Testis (tissue), 3 donors: ENCODE measurements around the gene BMPR1B. TPM values are rescaled to one million over a fixed set of nuclear protein-coding genes. Genes with fewer than 3 reads are reported as not detected.
A peak's percentile ranks its signal among the peaks of the same experiment; 100 is the strongest.

Experiments used
- DNase-seq: peaks from one replicate; pipeline ENCODE4 v3.0.0-alpha.2; 2019
- H3K27ac ChIP-seq, 2 donors: fragments of 200-600 bp; sonication (generic); one replicate each; pipeline ENCODE4 v1.5.1; 2019
- H3K27me3 ChIP-seq: fragments of 200-600 bp; sonication (generic); one replicate; pipeline ENCODE4 v1.5.1; 2019
- H3K36me3 ChIP-seq: fragments of 200-600 bp; sonication (generic); one replicate; pipeline ENCODE4 v1.5.1; 2017; ENCODE audit warnings: low read depth; ENCODE audit errors: missing control alignments
- H3K4me1 ChIP-seq: fragments of 200-600 bp; sonication (generic); one replicate; pipeline ENCODE4 v1.5.1; 2019
- H3K4me3 ChIP-seq, 2 donors: fragments of 200-600 bp; sonication (generic); one replicate each; pipeline ENCODE4 v1.5.1; 2017 to 2019
- H3K9me3 ChIP-seq: fragments of 200-600 bp; sonication (generic); one replicate; pipeline ENCODE4 v1.5.1; 2017
- POLR2A ChIP-seq: fragments of 450-650 bp; IDR thresholded peaks from one replicate; pipeline ENCODE4 v1.6.1; 2017; ENCODE audit warnings: antibody characterized with exemption, mild to moderate bottlenecking, moderate library complexity
- WGBS, 2 donors: methylation state at CpG; one replicate each; pipeline ENCODE4 v1.1.5; 2018; 5-methylcytosine and 5-hydroxymethylcytosine counted together
- intact Hi-C: fragments of 100-400 bp; cut with DNase I; formaldehyde crosslinking; loops from one replicate; pipeline ENCODE4 v1.15.1; 2023; ENCODE audit warnings: low total_unique reads
- polyA plus RNA-seq: library from polyadenylated mRNA; stranded (reverse); fragments of 350-450 nt; fragmentation: Illumina TruSeq; extraction: RNeasy Lipid Tissue Mini Kit (QIAGEN cat#74804); gene quantifications from one replicate; pipeline ENCODE4 v1.2.3, GENCODE V29; 2014; ENCODE audit warnings: low read depth, low replicate concordance; ENCODE audit not compliant: insufficient read depth
- total RNA-seq, 2 donors: library from RNA; depleted of rRNA; stranded (reverse); fragments of >200 nt; gene quantifications; one replicate each; pipeline ENCODE4 v1.2.3, GENCODE V29; 2016
- TF ChIP-seq, protein P1 (sequence below), 3 experiments: fragments of 450-650 bp in 2 of 3; fragments of 200-600 bp in 1 of 3; sonication (generic) in 1 of 3; IDR thresholded peaks; one replicate each; pipeline ENCODE4 v1.5.1; 2016 to 2019; ENCODE audit warnings: antibody characterized with exemption in 3 of 3, mild to moderate bottlenecking in 2 of 3, moderate library complexity in 1 of 3

BMPR1B gene
- total and polyA plus RNA-seq, 3 donors from 2014 or later: 7.5 to 13.0 (median 9.1) TPM

DNA sequence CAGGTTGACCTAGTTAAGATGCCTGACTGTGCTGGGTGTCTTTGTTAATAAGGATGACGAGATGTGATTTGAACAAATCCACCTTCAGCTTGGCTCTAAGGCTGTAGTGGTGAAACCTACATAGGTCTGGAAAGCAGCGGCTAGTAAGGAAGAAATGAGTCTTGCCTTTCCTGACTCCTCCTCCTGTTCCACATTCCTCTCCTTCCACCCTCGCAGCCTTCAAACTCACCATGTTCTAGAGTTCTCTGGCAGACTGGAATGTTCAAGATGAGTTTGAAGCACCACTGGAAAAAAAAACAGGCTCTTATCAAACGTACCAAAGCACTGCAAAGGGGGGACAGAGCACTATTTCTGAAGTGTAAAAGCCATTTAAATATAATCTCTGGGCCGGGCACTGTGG is 395.4 kb downstream of the BMPR1B start:
- Histone ChIP-seq H3K4me3 (no peak overlapping the region), H3K9me3 (no peaks in the 10 kb centered on the region), H3K36me3 (no peaks in the 10 kb centered on the region), H3K27ac (no peak overlapping the region), H3K27me3 (no peaks in the 10 kb centered on the region), H3K4me1 (no peaks in the 10 kb centered on the region)
- no peak for DNase-seq
- WGBS, 2 donors: 67 to 72% methylated on average over 5 of the region's 5 CpGs
- TF ChIP-seq, protein P1, sequence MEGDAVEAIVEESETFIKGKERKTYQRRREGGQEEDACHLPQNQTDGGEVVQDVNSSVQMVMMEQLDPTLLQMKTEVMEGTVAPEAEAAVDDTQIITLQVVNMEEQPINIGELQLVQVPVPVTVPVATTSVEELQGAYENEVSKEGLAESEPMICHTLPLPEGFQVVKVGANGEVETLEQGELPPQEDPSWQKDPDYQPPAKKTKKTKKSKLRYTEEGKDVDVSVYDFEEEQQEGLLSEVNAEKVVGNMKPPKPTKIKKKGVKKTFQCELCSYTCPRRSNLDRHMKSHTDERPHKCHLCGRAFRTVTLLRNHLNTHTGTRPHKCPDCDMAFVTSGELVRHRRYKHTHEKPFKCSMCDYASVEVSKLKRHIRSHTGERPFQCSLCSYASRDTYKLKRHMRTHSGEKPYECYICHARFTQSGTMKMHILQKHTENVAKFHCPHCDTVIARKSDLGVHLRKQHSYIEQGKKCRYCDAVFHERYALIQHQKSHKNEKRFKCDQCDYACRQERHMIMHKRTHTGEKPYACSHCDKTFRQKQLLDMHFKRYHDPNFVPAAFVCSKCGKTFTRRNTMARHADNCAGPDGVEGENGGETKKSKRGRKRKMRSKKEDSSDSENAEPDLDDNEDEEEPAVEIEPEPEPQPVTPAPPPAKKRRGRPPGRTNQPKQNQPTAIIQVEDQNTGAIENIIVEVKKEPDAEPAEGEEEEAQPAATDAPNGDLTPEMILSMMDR (IDR thresholded peaks at IDR 0.05): no peak
- no peak for TF ChIP-seq POLR2A
- intact Hi-C loops: no loop called here

DNA sequence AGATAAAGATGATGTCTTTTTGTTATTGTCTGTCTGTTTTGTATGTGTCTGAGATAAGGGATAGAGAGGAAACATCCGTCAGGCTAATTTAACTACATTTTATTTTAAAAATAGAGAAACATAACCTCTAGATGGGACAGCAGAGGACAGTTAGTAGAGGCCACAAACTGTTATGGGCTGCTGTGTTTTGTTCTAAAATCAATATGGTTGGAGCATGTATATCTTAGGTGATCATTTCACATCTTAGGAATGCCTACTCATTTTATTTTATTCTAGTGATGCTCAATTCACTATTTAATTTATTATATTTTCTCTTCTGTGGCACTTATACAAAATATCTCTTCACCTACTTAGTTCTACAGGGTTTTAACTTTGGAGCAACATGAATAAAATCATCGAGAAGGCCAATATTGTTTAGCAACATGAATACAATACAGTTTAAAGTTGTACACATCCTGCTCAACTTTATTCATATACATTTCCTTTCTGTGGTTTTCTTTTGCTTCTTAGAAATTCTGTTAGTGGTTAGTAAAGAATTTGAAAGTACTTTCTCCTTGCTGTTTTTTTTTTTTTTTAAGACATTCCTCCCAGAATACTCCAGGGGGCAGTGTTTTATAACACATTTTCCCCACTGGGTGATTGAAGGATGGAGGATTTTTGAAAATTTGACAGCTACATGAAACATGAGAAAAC is 398.1 kb downstream of the BMPR1B start:
- H3K4me3 ChIP-seq: no peak overlapping the region
- no peaks in the 10 kb centered on the region for H3K4me1 ChIP-seq
- H3K9me3 ChIP-seq: no peaks in the 10 kb centered on the region
- no peak for TF ChIP-seq POLR2A
- TF ChIP-seq, protein P1 (IDR thresholded peaks at IDR 0.05): peak; percentile 34 to 53 (median 48)
- no peaks in the 10 kb centered on the region for H3K27me3 ChIP-seq
- no peak overlapping the region for H3K27ac ChIP-seq
- no peaks in the 10 kb centered on the region for H3K36me3 ChIP-seq
- no peak for DNase-seq
- 73 to 87% methylated on average over 2 of the region's 2 CpGs for whole genome bisulfite sequencing, 2 donors
- intact Hi-C loops: no loop called here

DNA sequence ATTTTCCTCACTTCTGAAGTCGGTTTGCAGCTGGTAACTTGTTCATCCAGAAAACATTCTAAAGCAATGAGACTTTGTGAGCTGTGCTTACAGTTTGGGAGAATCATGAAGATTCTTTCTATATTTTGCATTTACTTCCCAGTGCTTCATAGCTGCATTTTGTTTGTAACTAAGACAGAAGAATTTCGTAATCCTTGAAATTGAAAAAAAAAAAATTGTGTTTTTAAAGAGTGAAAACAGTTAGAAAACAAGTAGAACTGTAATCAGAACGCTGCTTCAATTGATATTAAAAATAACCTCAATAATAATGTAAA is 398.7 kb downstream of the BMPR1B start:
- no peaks in the 10 kb centered on the region for H3K9me3 ChIP-seq
- H3K27ac ChIP-seq: no peak overlapping the region
- no peak overlapping the region for H3K4me3 ChIP-seq
- intact Hi-C loops: no loop called here
- no peaks in the 10 kb centered on the region for H3K4me1 ChIP-seq
- H3K27me3 ChIP-seq: no peaks in the 10 kb centered on the region
- TF ChIP-seq POLR2A: no peak
- TF ChIP-seq, protein P1 (IDR thresholded peaks at IDR 0.05): no peak
- H3K36me3 ChIP-seq: no peaks in the 10 kb centered on the region
- DNase-seq: no peak
- WGBS, 2 donors: 48 to 58% methylated on average over 3 of the region's 3 CpGs

DNA sequence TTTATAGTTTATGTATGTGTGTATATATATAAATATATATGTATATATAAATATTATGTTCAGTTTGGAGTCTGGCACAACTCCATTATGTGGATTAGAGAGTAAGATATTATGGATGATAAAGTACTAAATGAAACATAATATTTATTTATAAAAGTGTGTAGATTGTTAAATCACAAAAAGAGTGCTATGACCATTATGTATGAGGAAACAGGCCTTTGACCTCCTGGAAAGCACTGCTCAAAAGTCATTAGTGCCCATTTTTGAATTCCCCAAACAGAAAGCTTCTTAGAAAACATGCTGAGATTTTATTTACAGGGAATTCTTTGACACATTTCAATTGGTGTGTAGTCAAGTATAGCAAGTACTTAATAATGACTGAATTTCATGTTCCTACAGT is 399.8 kb downstream of the BMPR1B start:
- H3K27me3 ChIP-seq: no peaks in the 10 kb centered on the region
- no peak for TF ChIP-seq POLR2A
- TF ChIP-seq, protein P1 (IDR thresholded peaks at IDR 0.05): no peak
- intact Hi-C loops: no loop called here
- no peak for DNase-seq
- H3K4me3 ChIP-seq: no peak overlapping the region
- no peaks in the 10 kb centered on the region for H3K4me1 ChIP-seq
- H3K36me3 ChIP-seq: no peaks in the 10 kb centered on the region
- H3K9me3 ChIP-seq: no peaks in the 10 kb centered on the region
- H3K27ac ChIP-seq: no peak overlapping the region

DNA sequence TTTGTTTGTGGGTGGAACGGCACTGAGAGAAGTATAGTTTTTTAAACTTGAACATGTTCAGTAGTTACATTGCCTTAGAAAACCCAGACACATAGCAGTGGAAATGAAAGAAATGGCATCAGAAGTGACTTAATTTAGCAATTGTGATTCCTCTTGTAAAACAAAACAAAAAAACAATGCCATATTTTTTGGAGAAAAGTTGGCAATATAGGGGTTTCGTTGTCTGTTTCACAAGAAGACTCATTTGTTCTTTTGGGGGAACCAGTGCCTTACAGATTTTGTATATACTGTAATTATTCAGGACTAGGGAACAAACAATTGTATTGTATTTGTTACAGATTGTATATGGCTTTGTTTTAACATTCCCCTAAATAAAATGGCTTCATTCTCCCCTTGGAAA is 400.3 kb downstream of the BMPR1B start:
- H3K4me3 ChIP-seq: no peak overlapping the region
- H3K27me3 ChIP-seq: no peaks in the 10 kb centered on the region
- TF ChIP-seq POLR2A: no peak
- TF ChIP-seq, protein P1 (IDR thresholded peaks at IDR 0.05): no peak
- no peaks in the 10 kb centered on the region for H3K9me3 ChIP-seq
- no peak for DNase-seq
- H3K4me1 ChIP-seq: no peaks in the 10 kb centered on the region
- intact Hi-C loops: no loop called here
- 91 to 93% methylated on average over 2 of the region's 2 CpGs for WGBS, 2 donors
- no peak overlapping the region for H3K27ac ChIP-seq
- H3K36me3 ChIP-seq: no peaks in the 10 kb centered on the region
